ENCODE results near the gene FGF12. TPM values are rescaled to one million over a fixed set of nuclear protein-coding genes. Genes with fewer than 3 reads are reported as not detected.

The FGF12 gene
- total RNA-seq, 1 experiment from 2014 or later = 0.07 TPM

GRCh38 chr3:192408007-192408646, 319.2 kb downstream of the FGF12 start:
- ChIA-PET RAD21 (ENCODE audit: low non-redundant PET in 1 of 2, low total read pairs in 2 of 2, uncharacterized antibody in 2 of 2, unreplicated experiment in 2 of 2) (no interaction called here), POLR2A (no interaction called here), CTCF (no interaction called here)
- TF ChIP-seq ZNF274 (IDR thresholded peaks at IDR 0.05; ENCODE audit: low read depth, low read length) (no peak), EZH2phosphoT487 (IDR thresholded peaks at IDR 0.05; ENCODE audit: borderline replicate concordance) (no peak)
- no peaks in the 10 kb centered on the region for H3K9me3 ChIP-seq (ENCODE audit: control insufficient read depth in 1 of 2, insufficient read depth in 1 of 2, low read depth in 1 of 2, low read length in 2 of 2)
- no peaks in the 10 kb centered on the region for H3K9me2 ChIP-seq (ENCODE audit: insufficient read depth)
- no peaks in the 10 kb centered on the region for H3K4me1 ChIP-seq (ENCODE audit: control insufficient read depth in 1 of 2, insufficient read depth in 2 of 2, low read length in 2 of 2)
- H3K27ac ChIP-seq (ENCODE audit: low read depth, low read length) = no peak overlapping the region
- H3K4me3 ChIP-seq (replicated peaks in 1 of 2; ENCODE audit: low read depth in 1 of 2, low read length in 2 of 2) = no peak overlapping the region
- no peak overlapping the region for H2AFZ ChIP-seq (ENCODE audit: low read depth, low read length, poor library complexity, severe bottlenecking)
- H4K20me1 ChIP-seq (ENCODE audit: insufficient read depth) = no peaks in the 10 kb centered on the region
- ATAC-seq (no peak), DNase-seq (ENCODE audit: low read depth, low spot score) (no peak)
- H3K27me3 ChIP-seq (ENCODE audit: insufficient read depth, low read length) = peaks cover 28% of the 10 kb centered on the region
- BruUV-seq (replicated peaks) = no TSS peak
- H3K79me2 ChIP-seq (ENCODE audit: insufficient read depth, low read length) = no peaks in the 10 kb centered on the region
- H3K36me3 ChIP-seq (ENCODE audit: control insufficient read depth in 1 of 2, insufficient read depth in 2 of 2, low read length in 2 of 2) = no peaks in the 10 kb centered on the region
- no peak overlapping the region for H3K4me2 ChIP-seq (ENCODE audit: low read length)
- H3K9ac ChIP-seq (ENCODE audit: low read length) = no peak overlapping the region
- intact Hi-C loops (cut with micrococcal nuclease) = no loop called here

GRCh38 chr3:192399767-192400166, 327.6 kb downstream of the FGF12 start:
- Histone ChIP-seq H3K36me3 (ENCODE audit: control insufficient read depth in 1 of 2, insufficient read depth in 2 of 2, low read length in 2 of 2) (no peaks in the 10 kb centered on the region), H3K4me2 (ENCODE audit: low read length) (no peak overlapping the region), H3K27ac (ENCODE audit: low read depth, low read length) (no peak overlapping the region), H3K9me3 (ENCODE audit: control insufficient read depth in 1 of 2, insufficient read depth in 1 of 2, low read depth in 1 of 2, low read length in 2 of 2) (no peaks in the 10 kb centered on the region), H3K9ac (ENCODE audit: low read length) (no peak overlapping the region), H3K27me3 (ENCODE audit: insufficient read depth, low read length) (peaks cover 41% of the 10 kb centered on the region), H2AFZ (ENCODE audit: low read depth, low read length, poor library complexity, severe bottlenecking) (no peak overlapping the region), H3K79me2 (ENCODE audit: insufficient read depth, low read length) (no peaks in the 10 kb centered on the region), H3K4me3 (replicated peaks in 1 of 2; ENCODE audit: low read depth in 1 of 2, low read length in 2 of 2) (no peak overlapping the region), H4K20me1 (ENCODE audit: insufficient read depth) (no peaks in the 10 kb centered on the region), H3K4me1 (ENCODE audit: control insufficient read depth in 1 of 2, insufficient read depth in 2 of 2, low read length in 2 of 2) (no peaks in the 10 kb centered on the region), H3K9me2 (ENCODE audit: insufficient read depth) (no peaks in the 10 kb centered on the region)
- RAD21 ChIA-PET (ENCODE audit: low non-redundant PET in 1 of 2, low total read pairs in 2 of 2, uncharacterized antibody in 2 of 2, unreplicated experiment in 2 of 2) = no interaction called here
- no peak for ATAC-seq
- intact Hi-C loops (cut with micrococcal nuclease) = no loop called here
- CTCF ChIA-PET = no interaction called here
- no peak for DNase-seq (ENCODE audit: low read depth, low spot score)
- POLR2A ChIA-PET = no interaction called here
- TF ChIP-seq FOSL1 (IDR thresholded peaks at IDR 0.05; ENCODE audit: low read depth) (no peak), ZNF274 (IDR thresholded peaks at IDR 0.05; ENCODE audit: low read depth, low read length) (no peak), REST (IDR thresholded peaks at IDR 0.05; ENCODE audit: low read depth) (no peak), ELF1 (IDR thresholded peaks at IDR 0.05; ENCODE audit: borderline replicate concordance, low read depth) (no peak), EZH2phosphoT487 (IDR thresholded peaks at IDR 0.05; ENCODE audit: borderline replicate concordance) (no peak), TCF7L2 (IDR thresholded peaks at IDR 0.05; ENCODE audit: borderline replicate concordance, extremely low read depth, insufficient read depth, insufficient read length) (no peak), SRF (IDR thresholded peaks at IDR 0.05; ENCODE audit: low read depth) (no peak), CTCF (IDR thresholded peaks at IDR 0.05 in 2 of 3, conservative IDR thresholded peaks at IDR 0.05 in 1 of 3; ENCODE audit: borderline replicate concordance in 1 of 3, insufficient read depth in 1 of 3, low read depth in 2 of 3, low read length in 2 of 3) (no peak), ZFX (IDR thresholded peaks at IDR 0.05) (no peak), RAD21 (IDR thresholded peaks at IDR 0.05; ENCODE audit: low read depth) (no peak)
- no TSS peak for BruUV-seq (replicated peaks)
